K562 (cell line): Measurements from ENCODE around the gene GRIK2. TPM values are rescaled to one million over a fixed set of nuclear protein-coding genes. Genes with fewer than 3 reads are reported as not detected.

ENCODE experiments used
- ELK3 ChIP-seq: fragments of 450-650 bp; formaldehyde crosslinking; IDR thresholded peaks from 2 replicates; pipeline ENCODE4 v1.4.0; 2020; ENCODE audit warnings: mild to moderate bottlenecking
- ESRRB ChIP-seq: fragments of 250-450 bp; sonication (Bioruptor Pico); IDR thresholded peaks from 2 replicates; pipeline ENCODE4 v1.5.0; 2020; ENCODE audit warnings: mild to moderate bottlenecking, moderate library complexity, borderline replicate concordance
- NFIX ChIP-seq: fragments of 250-450 bp; sonication (Bioruptor Pico); IDR thresholded peaks from 2 replicates; pipeline ENCODE4 v1.4.0; 2020; ENCODE audit warnings: low read depth, mild to moderate bottlenecking, moderate library complexity
- PBX2 ChIP-seq, 2 experiments: IDR thresholded peaks in 1 of 2; conservative IDR thresholded peaks in 1 of 2; 2 replicates each; pipeline ENCODE4 v1.6.1; 2016; ENCODE audit warnings: low read depth in 2 of 2, mild to moderate bottlenecking in 1 of 2, missing compliant biosample characterization in 1 of 2, missing genetic modification characterization in 1 of 2, moderate library complexity in 1 of 2
- RBM34 ChIP-seq: fragments of 200-400 bp; formaldehyde crosslinking; IDR thresholded peaks from 2 replicates; pipeline ENCODE4 v1.6.1; 2018; ENCODE audit warnings: low read length, borderline replicate concordance; ENCODE audit not compliant: insufficient read depth
- SREBF2 ChIP-seq: sonication (generic); formaldehyde crosslinking; IDR thresholded peaks from 2 replicates; pipeline ENCODE4 v1.4.0; 2020; ENCODE audit warnings: mild to moderate bottlenecking, missing genetic modification reagents
- TSHZ1 ChIP-seq: fragments of 250-450 bp; sonication (Bioruptor Pico); IDR thresholded peaks from 2 replicates; pipeline ENCODE4 v1.4.0; 2020; ENCODE audit warnings: mild to moderate bottlenecking, moderate library complexity
- ZBTB43 ChIP-seq: sonication (generic); formaldehyde crosslinking; IDR thresholded peaks from 2 replicates; pipeline ENCODE4 v1.8.0; 2023; ENCODE audit warnings: mild to moderate bottlenecking, missing genetic modification reagents
- ZNF586 ChIP-seq: fragments of 450-650 bp; formaldehyde crosslinking; conservative IDR thresholded peaks from 2 replicates; pipeline ENCODE4 v1.4.0; 2020; ENCODE audit warnings: mild to moderate bottlenecking, moderate library complexity
- polyA plus RNA-seq, 8 experiments: library from polyadenylated mRNA; depleted of rRNA in 4 of 8; stranded (reverse) in 5 of 8; unstranded in 3 of 8; fragments of >200 nt; fragmentation: Nextera tagmentation in 2 of 8; fragmentation: Illumina TruSeq in 1 of 8; extraction: Ambion mirVana in 2 of 8; extraction: Trizol in 1 of 8; gene quantifications; 2 replicates each; pipeline versions ENCODE4 v1.2.1 to v1.2.3, GENCODE V29; 2011 to 2014; ENCODE audit warnings: inconsistent platforms in 1 of 8, missing spikeins in 1 of 8
- total RNA-seq, 7 experiments: library from RNA; depleted of rRNA in 6 of 7; stranded (reverse); fragments of >200 nt in 6 of 7; fragmentation: Illumina TruSeq in 2 of 7; extraction: Trizol in 2 of 7; gene quantifications; 2 replicates each; pipeline versions ENCODE4 v1.2.1 to v1.2.3, GENCODE V29; 2011 to 2021; ENCODE audit warnings: low replicate concordance in 1 of 7

Gene GRIK2
- total and polyA plus RNA-seq, 9 of the 15 experiments (the other 6 are each of a cell fraction or from before 2014, with no cell fraction given) = not detected

- no peak for TF ChIP-seq ZBTB43 (CRISPR knock-in tag)
- no peak for TF ChIP-seq ESRRB (CRISPR knock-in tag)
- no peak for TF ChIP-seq TSHZ1 (CRISPR knock-in tag)
- TF ChIP-seq PBX2 (CRISPR knock-in tag; IDR thresholded peaks at IDR 0.05; ENCODE audit: low read depth) = no peak
- TF ChIP-seq PBX2 (tag; conservative IDR thresholded peaks at IDR 0.05; ENCODE audit: low read depth) = no peak
- no peak for TF ChIP-seq ZNF586
- no peak for TF ChIP-seq RBM34
- no peak for TF ChIP-seq SREBF2 (CRISPR knock-in tag)
- no peak for TF ChIP-seq ELK3 (CRISPR knock-in tag)
- no peak for TF ChIP-seq NFIX (CRISPR knock-in tag)
These were observed 645.5 kb downstream of the GRIK2 start (continued) for GRCh38 chr6:102038964-102039363.
